Aorta (tissue), 5 donors: ENCODE data around the gene DCK. TPM values are rescaled to one million over a fixed set of nuclear protein-coding genes. Genes with fewer than 3 reads are reported as not detected.
A peak's percentile ranks its signal among the peaks of the same experiment; 100 is the strongest.
"Not testable (repeated sequence)": the region's sequence is repeated elsewhere in the genome, so short reads cannot be mapped to it uniquely, and the experiment has no call there.

ENCODE experiments used
- ATAC-seq: fragments of 200-7000 bp; cut with Tn5 transposase; one replicate; pipeline ENCODE4 v1.9.1; 2022; ENCODE audit warnings: moderate library complexity; ENCODE audit not compliant: low FRiP score
- DNase-seq, 2 donors: peaks; one replicate each; pipeline ENCODE4 v3.0.0-alpha.2; 2020
- H3K27ac ChIP-seq, 2 donors: one replicate each; pipeline ENCODE4 v1.5.1; 2013; ENCODE audit warnings: low read length in 2 of 2, mild to moderate bottlenecking in 2 of 2, moderate library complexity in 2 of 2, control low read depth in 1 of 2, inconsistent platforms in 1 of 2, low read depth in 1 of 2
- H3K27me3 ChIP-seq, 2 donors: one replicate each; pipeline ENCODE4 v1.6.1; 2013; ENCODE audit warnings: control low read depth in 1 of 2, low read length in 1 of 2, mild to moderate bottlenecking in 1 of 2, moderate library complexity in 1 of 2; ENCODE audit not compliant: insufficient read depth in 2 of 2, control insufficient read depth in 1 of 2
- H3K36me3 ChIP-seq, 2 donors: one replicate each; pipeline ENCODE4 v1.6.1; 2013; ENCODE audit warnings: control low read depth in 1 of 2, low read length in 1 of 2, mild to moderate bottlenecking in 1 of 2; ENCODE audit not compliant: insufficient read depth in 2 of 2, control insufficient read depth in 1 of 2
- H3K4me1 ChIP-seq, 2 donors: one replicate each; pipeline ENCODE4 v1.6.1; 2013; ENCODE audit warnings: low read length in 2 of 2, control low read depth in 1 of 2, mild to moderate bottlenecking in 1 of 2, moderate library complexity in 1 of 2; ENCODE audit not compliant: insufficient read depth in 2 of 2, control insufficient read depth in 1 of 2
- H3K4me3 ChIP-seq, 2 donors: one replicate each; pipeline ENCODE4 v1.5.1; 2013; ENCODE audit warnings: low read length in 2 of 2, control low read depth in 1 of 2, mild to moderate bottlenecking in 1 of 2
- H3K9me3 ChIP-seq: one replicate; pipeline ENCODE4 v1.6.1; 2013; ENCODE audit warnings: mild to moderate bottlenecking, low read length; ENCODE audit not compliant: control insufficient read depth
- WGBS, 2 donors: extraction: QIAGEN DNeasy Blood & Tissue Kit; methylation state at CpG; one replicate each; pipeline ENCODE4 v1.1.7; 2013; 5-methylcytosine and 5-hydroxymethylcytosine counted together
- intact Hi-C, 2 donors: fragments of 100-400 bp; cut with DNase I; formaldehyde crosslinking; loops; one replicate each; pipeline versions ENCODE4 v1.14.2 to v1.15.0; 2022
- polyA plus RNA-seq, 2 donors: library from polyadenylated mRNA; stranded (reverse); fragments of 200-250 nt; gene quantifications; one replicate each; pipeline ENCODE4 v1.2.3, GENCODE V29; 2013
- total RNA-seq, 2 donors: library from RNA; stranded (reverse); fragmentation: NEBNext Ultra II Directional; extraction: Animal tissue kit (Norgen Biotek cat#: 25700); gene quantifications; one replicate each; pipeline ENCODE4 v1.2.1, GENCODE V29; 2021
- donor health status: healthy with polysubstance abuse.
- donor health status: Bipolar disorder and iron deficiency.
- donor health status: DM: no; HTN: no; CAD: no.
- donor health status: DM: no; HTN: no; CAD: no.
- donor health status: DM: yes; HTN: yes; CAD: no.

The DCK gene
- total and polyA plus RNA-seq, 4 donors, result 7.5 to 21.0 (median 10.9) TPM

DNA sequence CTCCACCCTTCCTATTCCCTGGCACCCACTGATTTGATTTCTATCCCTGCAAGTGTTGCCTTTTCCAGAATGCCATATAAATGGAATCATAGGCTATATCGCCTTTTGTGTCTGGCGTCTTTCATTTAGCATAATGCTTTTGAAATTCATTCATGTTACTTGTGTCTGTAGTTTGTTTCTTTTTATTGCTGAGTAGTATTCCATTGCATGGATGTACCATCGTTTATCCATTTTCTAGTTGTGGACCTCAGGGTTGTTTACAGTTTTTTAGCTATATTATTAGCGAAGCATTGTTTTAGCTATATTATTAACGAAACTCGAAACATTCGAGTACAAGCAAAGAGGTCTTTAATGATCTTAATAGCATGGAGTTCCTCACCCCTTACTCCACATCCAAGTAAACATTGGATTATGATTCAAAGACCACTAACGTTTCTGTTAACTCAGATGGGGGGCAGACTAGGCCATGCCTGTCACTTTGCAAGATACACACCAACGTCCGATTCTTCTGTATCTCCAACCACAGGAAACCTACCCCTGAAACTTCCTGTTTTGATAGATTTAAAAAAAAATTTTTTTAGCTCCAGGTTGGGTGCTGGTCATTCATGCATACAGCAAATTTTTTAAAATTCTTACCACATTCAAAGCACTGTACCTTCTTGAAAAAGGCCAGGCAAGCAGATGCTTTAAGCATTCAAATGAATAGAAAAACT lies 1.1 kb downstream of the DCK start:
- Histone ChIP-seq H3K4me3 (peak overlapping the region; percentile 42 to 62), H3K9me3 (no peaks in the 10 kb centered on the region), H3K36me3 (no peaks in the 10 kb centered on the region), H3K27ac (no peak overlapping the region), H3K4me1 (peaks cover 0 to 3% of the 10 kb centered on the region in 2 donors), H3K27me3 (no peaks in the 10 kb centered on the region)
- DNase-seq (no peak), ATAC-seq (no peak)
- intact Hi-C loops, result loop anchor here (5.0 to 10.0 kb wide), 3 partner anchors 92 to 310 kb away; partner anchors contain the start of genes MOB1B (in 2 of the 2), GRSF1 (in 1 of the 2) and UTP3 (in 1 of the 2)
- 76 to 79% methylated on average over 10 of the region's 10 CpGs for WGBS, 2 donors

DNA sequence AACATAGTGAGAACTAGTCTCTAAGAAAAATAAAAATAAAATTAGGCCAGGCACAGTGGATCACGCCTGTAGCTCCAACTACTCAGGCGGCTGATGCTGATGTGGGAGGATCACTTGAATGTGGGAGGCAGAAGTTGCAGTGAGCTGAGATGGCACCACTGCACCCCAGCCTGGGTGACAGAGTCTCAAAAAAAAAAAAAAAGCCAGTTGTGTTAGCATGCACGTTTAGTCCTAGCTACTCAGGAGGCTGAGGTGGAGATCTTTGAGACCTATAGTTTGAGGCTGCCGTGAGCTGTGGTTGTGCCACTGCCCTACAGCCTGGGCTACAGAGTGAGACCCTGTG lies 2.5 kb downstream of the DCK start:
- DNase-seq (no peak), ATAC-seq (no peak)
- Histone ChIP-seq H3K4me3 (no peak overlapping the region), H3K36me3 (no peaks in the 10 kb centered on the region), H3K27me3 (no peaks in the 10 kb centered on the region), H3K9me3 (no peaks in the 10 kb centered on the region), H3K4me1 (peaks cover 0 to 3% of the 10 kb centered on the region in 2 donors), H3K27ac (no peak overlapping the region)
- intact Hi-C loops, result loop anchor here (10.0 kb wide), 2 partner anchors 161 to 311 kb away; partner anchors contain the start of genes GRSF1 (in 1 of the 2) and UTP3 (in 1 of the 2)
- 62 to 67% methylated on average over 4 of the region's 4 CpGs for whole genome bisulfite sequencing, 2 donors

GRCh38 chr4:70997036-70997435 lies 3.6 kb downstream of the DCK start:
- Histone ChIP-seq H3K27ac (no peak overlapping the region), H3K27me3 (no peaks in the 10 kb centered on the region), H3K4me1 (peaks cover 0 to 3% of the 10 kb centered on the region in 2 donors), H3K36me3 (no peaks in the 10 kb centered on the region), H3K9me3 (no peaks in the 10 kb centered on the region), H3K4me3 (no peak overlapping the region)
- no peak for ATAC-seq
- DNase-seq, result no peak
- intact Hi-C loops, result loop anchor here (10.0 kb wide), 2 partner anchors 162 to 312 kb away; partner anchors contain the start of genes GRSF1 (in 1 of the 2) and UTP3 (in 1 of the 2)
- WGBS, 2 donors, result 69 to 72% methylated on average over 1 of the region's 1 CpG

DNA sequence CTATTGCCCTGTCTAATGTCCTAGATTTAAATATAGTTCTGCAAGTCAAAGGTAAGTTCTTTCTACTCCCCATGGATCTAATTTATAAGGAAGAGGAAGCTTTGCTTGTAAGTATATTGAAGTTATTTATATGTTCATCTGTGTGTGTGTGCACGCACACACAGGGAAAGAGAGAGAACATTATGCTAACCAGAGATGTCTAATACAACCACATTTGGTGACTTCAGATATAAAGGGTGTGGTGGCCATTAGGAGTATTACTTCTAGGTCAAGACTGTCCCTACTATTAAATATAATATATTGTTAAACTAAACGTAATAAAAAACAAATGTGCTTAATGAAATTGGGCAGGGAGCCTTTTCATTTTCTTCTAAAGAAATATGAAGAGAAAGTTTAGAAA lies 4.1 kb downstream of the DCK start:
- Histone ChIP-seq H3K27ac (no peak overlapping the region), H3K4me3 (no peak overlapping the region), H3K27me3 (no peaks in the 10 kb centered on the region), H3K9me3 (no peaks in the 10 kb centered on the region), H3K36me3 (no peaks in the 10 kb centered on the region), H3K4me1 (peaks cover 0 to 3% of the 10 kb centered on the region in 2 donors)
- ATAC-seq, result no peak
- 71% methylated on average over 2 of the region's 2 CpGs for WGBS, 2 donors
- DNase-seq, result no peak
- intact Hi-C loops, result loop anchor here (10.0 kb wide), 2 partner anchors 163 to 313 kb away; partner anchors contain the start of genes GRSF1 (in 1 of the 2) and UTP3 (in 1 of the 2)

DNA sequence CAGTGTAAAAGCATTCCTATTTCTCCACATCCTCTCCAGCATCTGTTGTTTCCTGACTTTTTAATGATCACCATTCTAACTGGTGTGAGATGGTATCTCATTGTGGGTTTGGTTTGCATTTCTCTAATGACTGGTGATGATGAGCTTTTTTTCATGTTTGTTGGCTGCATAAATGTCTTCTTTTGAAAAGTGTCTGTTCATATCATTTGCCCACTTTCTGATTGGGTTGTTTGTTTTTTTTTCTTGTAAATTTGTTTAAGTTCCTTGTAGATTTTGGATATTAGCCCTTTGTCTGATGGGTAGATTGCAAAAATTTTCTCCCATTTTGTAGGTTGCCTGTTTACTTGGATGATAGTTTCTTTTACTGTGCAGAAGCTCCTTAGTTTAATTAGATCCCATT lies 6.2 kb downstream of the DCK start:
- H3K4me3 ChIP-seq, H3K4me1 ChIP-seq, H3K27ac ChIP-seq, H3K27me3 ChIP-seq, ATAC-seq, DNase-seq, H3K9me3 ChIP-seq, H3K36me3 ChIP-seq: not testable (repeated sequence)
- intact Hi-C loops, result loop anchor here (10.0 kb wide), 2 partner anchors 165 to 315 kb away; partner anchors contain the start of genes GRSF1 (in 1 of the 2) and UTP3 (in 1 of the 2)

GRCh38 chr4:71001363-71001762 lies 7.9 kb downstream of the DCK start:
- intact Hi-C loops, H3K4me3 ChIP-seq, DNase-seq, H3K36me3 ChIP-seq, H3K27me3 ChIP-seq, H3K4me1 ChIP-seq, H3K9me3 ChIP-seq, H3K27ac ChIP-seq, ATAC-seq: not testable (repeated sequence)
- WGBS, 2 donors, result 95 to 97% methylated on average over 4 of the region's 4 CpGs

DNA sequence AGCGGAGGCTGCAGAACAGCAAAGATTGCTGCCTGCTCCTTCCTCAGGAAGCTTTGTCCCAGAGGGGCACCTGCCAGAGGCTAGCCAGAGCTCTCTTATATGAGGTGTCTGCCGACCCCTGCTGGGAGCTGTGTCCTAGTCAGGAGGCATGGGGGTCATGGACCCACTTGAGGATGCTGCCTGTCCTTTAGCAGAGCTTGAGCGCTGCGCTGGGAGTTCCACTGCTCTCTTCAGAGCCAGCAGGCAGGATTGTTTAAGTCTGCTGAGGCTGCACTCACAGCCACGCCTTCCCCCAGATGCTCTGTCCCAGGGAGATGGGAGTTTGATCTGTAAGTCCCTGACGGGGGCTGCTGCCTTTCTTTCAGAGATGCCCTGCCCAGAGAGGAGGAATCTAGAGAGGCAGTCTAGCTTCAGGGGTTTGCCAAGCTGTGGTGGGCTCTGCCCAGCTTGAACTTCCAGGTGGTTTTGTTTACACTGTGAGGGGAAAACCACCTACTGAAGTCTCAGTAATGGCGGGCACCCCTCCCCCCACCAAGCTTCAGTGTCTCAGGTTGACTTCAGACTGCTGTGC lies 10.9 kb downstream of the DCK start:
- intact Hi-C loops, result no loop called here
- Histone ChIP-seq H3K9me3 (no peaks in the 10 kb centered on the region), H3K4me3 (no peak overlapping the region), H3K27me3 (no peaks in the 10 kb centered on the region), H3K36me3 (no peaks in the 10 kb centered on the region), H3K27ac (no peak overlapping the region), H3K4me1 (no peaks in the 10 kb centered on the region)
- ATAC-seq (no peak), DNase-seq (no peak)
- WGBS, 2 donors, result 78 to 84% methylated on average over 6 to 7 of the region's 7 CpGs

GRCh38 chr4:71005025-71005424 lies 11.6 kb downstream of the DCK start:
- H3K36me3 ChIP-seq, H3K9me3 ChIP-seq, DNase-seq, H3K27me3 ChIP-seq, H3K4me1 ChIP-seq, H3K4me3 ChIP-seq, H3K27ac ChIP-seq, ATAC-seq: not testable (repeated sequence)
- WGBS, 2 donors, result 90 to 91% methylated on average over 6 of the region's 6 CpGs
- intact Hi-C loops, result loop anchor here in 1 of 2 donors (5.0 kb wide), 1 partner anchor 408 kb away; no protein-coding TSS in a partner anchor
